Measurements from ENCODE around the gene DMAP1. TPM values are rescaled to one million over a fixed set of nuclear protein-coding genes. Genes with fewer than 3 reads are reported as not detected.
A peak's percentile ranks its signal among the peaks of the same experiment; 100 is the strongest.

The DMAP1 gene
- total RNA-seq, 1 donor from 2014 or later: 49.4 TPM

DNA sequence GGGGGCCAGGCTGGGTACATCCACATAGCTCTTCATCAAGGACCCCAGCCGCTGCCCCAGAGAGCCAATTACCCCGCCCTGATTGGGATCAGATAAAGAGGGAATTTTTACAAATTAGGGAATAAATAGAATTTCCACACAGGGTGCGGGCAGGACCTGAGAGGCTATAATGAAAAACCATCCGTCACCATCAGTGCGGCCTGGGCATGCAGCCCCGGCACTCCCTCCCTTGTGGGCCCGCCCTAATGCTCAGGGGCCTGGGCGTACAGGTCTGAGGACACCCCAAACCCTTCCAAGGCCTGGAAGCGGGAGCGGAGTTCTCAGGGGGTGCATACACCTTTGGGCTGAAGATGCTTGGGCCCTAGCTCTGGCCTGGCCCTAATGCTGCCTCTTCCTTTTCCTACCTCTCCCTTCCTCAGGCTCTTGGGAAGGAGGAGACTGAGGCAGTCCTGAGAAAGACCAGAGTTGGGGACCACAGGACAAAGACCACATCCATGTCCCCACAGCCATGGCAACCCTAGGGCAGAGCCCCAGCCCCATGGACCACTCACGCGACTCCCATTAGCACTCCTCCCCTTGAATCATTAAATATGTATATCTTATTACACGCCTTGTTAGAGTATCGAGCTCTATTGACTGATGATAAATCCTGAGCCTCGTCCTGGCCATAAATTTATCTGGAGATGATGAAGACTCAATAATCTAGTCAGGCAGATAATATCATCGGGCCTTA is 16.3 kb downstream of the DMAP1 start:
- H3K4me3 ChIP-seq (ENCODE audit: low read depth, low read length): no peak overlapping the region
- TF ChIP-seq, protein P1, sequence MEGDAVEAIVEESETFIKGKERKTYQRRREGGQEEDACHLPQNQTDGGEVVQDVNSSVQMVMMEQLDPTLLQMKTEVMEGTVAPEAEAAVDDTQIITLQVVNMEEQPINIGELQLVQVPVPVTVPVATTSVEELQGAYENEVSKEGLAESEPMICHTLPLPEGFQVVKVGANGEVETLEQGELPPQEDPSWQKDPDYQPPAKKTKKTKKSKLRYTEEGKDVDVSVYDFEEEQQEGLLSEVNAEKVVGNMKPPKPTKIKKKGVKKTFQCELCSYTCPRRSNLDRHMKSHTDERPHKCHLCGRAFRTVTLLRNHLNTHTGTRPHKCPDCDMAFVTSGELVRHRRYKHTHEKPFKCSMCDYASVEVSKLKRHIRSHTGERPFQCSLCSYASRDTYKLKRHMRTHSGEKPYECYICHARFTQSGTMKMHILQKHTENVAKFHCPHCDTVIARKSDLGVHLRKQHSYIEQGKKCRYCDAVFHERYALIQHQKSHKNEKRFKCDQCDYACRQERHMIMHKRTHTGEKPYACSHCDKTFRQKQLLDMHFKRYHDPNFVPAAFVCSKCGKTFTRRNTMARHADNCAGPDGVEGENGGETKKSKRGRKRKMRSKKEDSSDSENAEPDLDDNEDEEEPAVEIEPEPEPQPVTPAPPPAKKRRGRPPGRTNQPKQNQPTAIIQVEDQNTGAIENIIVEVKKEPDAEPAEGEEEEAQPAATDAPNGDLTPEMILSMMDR (conservative IDR thresholded peaks at IDR 0.05; ENCODE audit: low read depth, low read length): no peak
- no peak for DNase-seq (ENCODE audit: low read depth)

DNA sequence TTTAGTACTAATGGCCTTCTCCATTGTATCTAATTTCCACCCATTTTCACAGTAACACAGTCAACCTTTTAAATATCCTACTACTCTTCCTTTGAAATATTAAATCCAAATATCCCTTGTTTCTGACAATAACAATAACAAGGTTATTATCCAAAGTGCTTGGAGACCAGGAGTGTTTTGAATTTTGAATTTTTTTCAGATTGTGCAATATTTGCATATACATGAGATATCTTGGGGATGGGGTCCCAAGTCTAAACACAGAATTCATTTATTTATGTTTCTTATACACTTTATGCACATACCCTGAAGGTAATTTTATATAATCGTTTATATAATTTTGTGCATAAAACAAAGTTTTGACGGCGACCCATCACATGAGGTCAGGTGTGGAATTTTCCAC is 17.5 kb downstream of the DMAP1 start:
- TF ChIP-seq, protein P1 (conservative IDR thresholded peaks at IDR 0.05; ENCODE audit: low read depth, low read length): no peak
- no peak for DNase-seq (ENCODE audit: low read depth)
- no peak overlapping the region for H3K4me3 ChIP-seq (ENCODE audit: low read depth, low read length)

DNA sequence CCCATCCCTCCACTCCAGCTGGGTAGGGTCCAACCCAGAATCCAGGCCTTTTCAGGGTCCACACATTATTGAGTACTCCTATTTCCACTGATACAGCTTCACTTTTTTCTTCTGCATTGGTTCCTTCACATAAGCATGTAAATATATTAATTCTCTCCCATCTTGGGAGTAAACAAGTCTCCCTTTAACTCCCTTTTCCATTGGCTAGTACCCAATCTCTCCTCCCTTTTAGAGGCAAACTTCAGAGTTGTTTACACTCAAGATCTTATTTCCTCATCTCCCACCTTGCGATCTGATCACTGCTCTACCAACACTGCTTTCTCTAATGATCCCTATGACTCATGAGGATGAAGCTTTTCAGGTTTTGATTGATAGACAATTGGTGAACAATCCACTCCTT is 20.3 kb downstream of the DMAP1 start:
- TF ChIP-seq, protein P1 (conservative IDR thresholded peaks at IDR 0.05; ENCODE audit: low read depth, low read length): no peak
- DNase-seq (ENCODE audit: low read depth): no peak
- no peak overlapping the region for H3K4me3 ChIP-seq (ENCODE audit: low read depth, low read length)

DNA sequence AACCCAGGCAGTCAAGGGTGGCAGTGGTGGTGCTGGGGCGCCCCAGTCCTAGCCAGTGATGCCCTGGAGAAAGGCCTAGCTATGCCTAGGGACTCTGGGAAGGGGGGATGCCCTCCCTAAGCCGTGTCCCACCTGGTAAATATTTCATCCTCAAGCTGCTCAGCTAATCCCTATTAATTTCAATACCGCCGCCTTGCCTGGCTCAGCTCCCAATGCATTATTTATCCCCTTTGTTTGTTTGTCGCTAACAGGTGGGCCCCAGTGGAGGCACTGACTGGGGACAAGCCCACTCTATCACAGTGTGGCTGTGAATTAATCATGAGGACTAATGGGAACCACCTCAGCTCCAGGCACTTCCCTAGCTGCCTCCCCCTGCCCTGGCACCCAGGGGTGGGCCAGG is 22.5 kb downstream of the DMAP1 start:
- TF ChIP-seq, protein P1 (conservative IDR thresholded peaks at IDR 0.05; ENCODE audit: low read depth, low read length): no peak
- H3K4me3 ChIP-seq (ENCODE audit: low read depth, low read length): no peak overlapping the region

DNA sequence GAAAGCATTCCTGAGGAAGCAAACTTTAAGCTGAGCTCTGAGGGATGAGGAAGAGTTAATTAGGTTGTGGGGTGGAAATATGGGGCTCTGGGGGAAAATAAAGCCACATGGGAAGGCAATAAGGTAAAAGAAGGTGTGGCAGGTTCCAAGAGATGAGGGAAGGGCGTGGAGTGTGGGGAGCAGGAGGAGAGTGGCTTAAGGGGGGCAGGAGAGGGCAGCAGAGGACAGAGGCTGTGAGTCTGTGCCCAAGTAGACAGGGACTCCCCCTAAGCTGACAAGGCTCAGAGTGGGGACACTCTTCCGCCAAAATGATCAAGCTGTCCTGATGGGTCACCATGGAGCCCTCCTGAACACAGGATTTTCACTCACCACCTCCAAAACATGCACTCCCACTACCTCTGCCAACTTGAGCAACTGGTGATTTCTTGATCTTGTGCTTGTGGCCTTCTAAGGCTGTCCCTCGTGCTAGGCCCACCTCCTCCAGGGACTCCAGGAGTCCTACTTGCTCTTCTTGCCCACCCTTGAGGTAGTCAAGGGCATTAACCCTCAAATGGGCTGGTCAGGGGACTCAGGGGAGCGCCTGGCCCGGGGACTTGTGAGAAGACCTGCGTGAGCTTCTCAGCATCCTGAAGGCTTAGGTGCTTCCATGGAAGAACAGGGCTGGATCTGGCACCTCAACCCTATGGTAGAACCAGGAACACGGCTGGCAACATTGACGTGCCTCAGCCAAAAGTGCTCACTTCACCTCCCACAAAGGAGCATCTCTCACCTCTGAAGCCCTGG is 23.4 kb downstream of the DMAP1 start:
- TF ChIP-seq, protein P1 (conservative IDR thresholded peaks at IDR 0.05; ENCODE audit: low read depth, low read length): no peak
- no peak for DNase-seq (ENCODE audit: low read depth)

More for the DNA sequence above, 22.5 kb downstream of the DMAP1 start:
- no peak for DNase-seq (ENCODE audit: low read depth)

DNA sequence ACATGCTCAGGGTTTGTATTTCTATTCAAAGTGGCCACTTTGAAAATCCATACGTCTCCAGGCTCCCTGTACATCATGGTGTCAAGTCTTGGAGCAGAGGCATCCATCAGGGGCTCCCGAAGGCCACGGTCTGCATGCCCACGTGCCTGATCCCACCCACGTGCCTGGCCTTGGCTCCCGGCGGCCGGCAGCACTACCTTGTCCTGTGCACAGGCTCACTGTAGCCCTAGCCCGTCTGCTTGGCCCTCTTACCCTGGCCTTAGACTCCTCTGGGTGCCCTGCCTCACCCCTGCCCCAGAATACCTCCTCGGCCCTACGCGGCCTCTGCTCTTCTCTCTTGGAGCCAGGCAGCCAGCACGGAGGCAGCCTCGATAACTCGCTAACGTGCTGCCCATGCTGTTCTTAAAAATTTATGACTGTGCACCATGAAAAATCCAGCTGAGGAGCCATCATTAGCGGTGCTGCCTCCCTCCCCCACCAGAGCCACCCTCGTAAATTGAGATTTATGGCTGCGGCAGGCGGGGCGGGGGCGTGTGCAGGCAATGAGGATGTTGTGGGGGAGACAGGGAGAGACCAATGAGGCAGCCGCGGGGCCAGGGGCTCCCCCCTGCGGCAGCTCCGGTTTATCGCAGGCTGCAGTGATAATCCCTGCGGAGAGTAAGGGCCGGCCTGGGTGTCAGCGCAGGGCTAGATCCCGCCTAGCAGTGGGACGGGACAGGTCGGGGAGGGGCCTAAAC is 24.6 kb downstream of the DMAP1 start:
- DNase-seq (ENCODE audit: low read depth): no peak
- TF ChIP-seq, protein P1 (conservative IDR thresholded peaks at IDR 0.05; ENCODE audit: low read depth, low read length): peak; percentile 42

More for the DNA sequence above, 23.4 kb downstream of the DMAP1 start:
- no peak overlapping the region for H3K4me3 ChIP-seq (ENCODE audit: low read depth, low read length)

More for the DNA sequence above, 24.6 kb downstream of the DMAP1 start:
- no peak overlapping the region for H3K4me3 ChIP-seq (ENCODE audit: low read depth, low read length)
